HG03460 (cell line): ENCODE measurements around the gene PTPN20.

Experiments used
- ATAC-seq: cut with Tn5 transposase; IDR thresholded peaks from one replicate; pipeline ENCODE4 v1.9.1; 2021; ENCODE audit not compliant: unreplicated experiment

The PTPN20 gene

DNA sequence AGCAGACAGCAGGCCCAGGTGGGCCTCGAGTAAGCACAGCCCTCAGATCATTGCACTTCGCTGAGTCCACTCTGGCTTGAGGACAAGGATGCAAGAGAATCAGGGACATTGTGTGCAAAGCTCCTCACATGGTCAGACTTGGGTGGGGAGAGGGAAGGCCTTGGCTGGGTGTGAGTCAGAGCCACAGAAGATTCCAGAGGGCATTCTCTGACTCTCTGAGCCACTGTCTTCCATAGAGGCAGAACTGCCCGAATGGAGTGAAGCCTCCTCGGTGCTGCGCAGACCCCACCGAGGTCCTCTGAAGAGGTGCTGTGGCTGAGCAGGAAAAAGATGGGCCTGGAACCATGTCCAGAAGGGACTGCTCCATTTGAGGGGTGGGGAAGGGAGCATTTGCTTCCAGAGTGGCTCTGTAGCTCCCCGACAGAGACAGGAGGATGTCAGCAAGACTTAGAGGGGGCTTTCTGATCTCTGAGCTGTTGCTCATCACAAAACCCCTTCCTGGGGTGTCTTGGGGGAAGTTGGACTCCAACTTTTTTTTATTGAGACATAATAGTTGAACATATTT lies 120.8 kb downstream of the PTPN20 start:
- ATAC-seq = no peak

DNA sequence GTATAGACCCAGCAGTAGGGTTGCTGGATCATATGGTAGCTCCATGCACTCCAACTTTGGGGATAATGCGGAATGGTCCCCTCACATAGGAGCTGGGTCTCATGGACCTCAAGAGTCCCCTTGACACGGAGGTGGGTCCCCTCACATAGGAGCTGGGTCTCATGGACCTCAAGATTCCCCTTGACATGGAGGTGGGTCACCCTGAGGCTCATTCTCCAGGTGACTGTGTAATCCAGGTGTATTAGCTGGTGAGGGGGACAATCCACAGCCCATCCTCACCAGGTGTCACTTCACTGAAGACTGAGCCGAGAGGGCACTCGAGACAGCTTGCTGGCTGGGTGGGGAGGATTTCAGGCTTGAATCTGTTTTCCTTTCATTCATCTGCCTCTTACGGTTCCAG lies 121.9 kb downstream of the PTPN20 start:
- no peak for ATAC-seq

- ATAC-seq = no peak
Measured at GRCh38 chr10:47033541-47034270, 122.5 kb downstream of the PTPN20 start.

DNA sequence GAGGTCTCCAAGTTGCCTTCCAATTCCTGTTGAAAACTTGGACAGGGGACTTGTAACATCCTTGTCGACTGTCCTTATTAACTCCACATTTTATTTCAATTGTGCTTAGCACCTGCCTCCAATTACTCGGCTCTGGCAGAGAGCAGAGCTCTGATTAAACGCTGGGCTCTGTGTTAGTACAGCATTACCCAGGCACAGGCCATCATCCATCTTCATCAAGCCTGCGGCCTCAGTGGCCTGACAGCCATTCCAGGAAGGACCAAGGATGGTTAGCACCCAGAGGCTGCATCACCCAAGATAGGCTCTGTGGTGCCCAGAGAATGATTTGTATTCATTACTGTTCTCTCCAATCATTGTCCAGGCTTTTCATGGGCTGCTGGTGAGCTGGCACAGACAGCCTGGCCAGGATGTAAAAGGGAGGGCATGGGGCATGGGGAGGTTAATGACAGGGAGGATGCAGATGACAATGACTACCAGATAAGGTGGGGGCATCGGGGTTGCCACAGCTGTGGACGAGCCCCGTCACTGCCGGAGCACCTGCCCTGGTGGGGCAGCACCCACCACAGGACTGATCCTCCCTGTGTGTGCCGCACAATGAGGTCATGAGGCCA lies 123.3 kb downstream of the PTPN20 start:
- ATAC-seq = no peak

DNA sequence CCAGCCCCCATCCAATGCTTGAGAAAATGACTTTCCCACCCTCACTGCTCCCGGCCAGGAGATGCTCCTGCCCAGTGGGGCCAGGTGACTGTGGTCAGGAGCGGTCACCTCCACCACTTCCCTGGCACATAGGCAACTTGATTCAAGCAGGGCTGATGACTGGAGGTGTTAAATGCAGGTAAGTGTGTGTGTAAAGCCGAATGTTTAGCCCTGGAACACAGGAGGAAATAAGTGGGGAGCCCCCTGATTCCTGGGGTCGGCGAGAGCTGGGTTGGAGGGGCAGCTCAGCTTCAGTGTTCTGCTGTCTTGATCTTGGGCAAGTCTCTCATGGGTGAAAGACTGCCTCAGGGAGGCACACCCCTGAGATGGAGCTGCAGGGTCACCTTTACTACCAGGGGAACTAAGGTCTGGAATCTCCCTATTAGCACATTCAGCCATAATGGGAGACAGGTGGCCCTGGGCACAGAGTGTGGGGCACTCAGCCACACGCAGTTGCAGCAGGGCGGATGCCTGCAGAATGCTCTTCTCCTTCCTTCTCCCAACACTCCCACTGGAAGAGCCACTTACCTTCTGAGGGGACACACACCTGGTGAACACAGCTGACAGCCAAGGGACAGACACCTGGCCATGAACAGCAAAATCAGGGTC lies 124.1 kb downstream of the PTPN20 start:
- ATAC-seq = no peak

DNA sequence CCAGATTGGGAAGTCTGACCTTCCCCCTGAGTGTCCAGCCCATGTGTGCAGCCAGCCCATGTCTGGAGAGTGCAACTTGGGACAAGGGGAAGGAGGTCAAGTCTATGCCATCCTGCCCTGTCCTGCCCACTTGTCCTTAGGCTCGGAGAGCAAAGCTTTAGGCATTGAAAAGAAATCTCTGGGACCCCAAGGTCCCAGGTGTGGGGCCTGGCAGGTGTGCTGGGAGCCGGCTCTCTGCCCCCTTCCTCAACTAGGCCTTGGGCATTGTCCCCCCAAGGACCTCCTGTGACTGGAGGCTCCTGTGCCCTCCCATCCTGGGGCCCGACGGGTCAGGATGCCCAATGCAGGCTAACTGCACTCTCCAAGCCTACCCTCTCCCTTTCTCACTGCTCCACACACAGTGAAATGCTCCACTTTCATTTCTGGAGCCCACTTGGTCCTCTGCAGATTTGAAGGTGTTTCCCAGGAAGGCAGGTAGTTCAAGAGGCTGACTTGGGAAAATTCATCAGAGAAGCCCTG lies 124.7 kb downstream of the PTPN20 start:
- no peak for ATAC-seq

DNA sequence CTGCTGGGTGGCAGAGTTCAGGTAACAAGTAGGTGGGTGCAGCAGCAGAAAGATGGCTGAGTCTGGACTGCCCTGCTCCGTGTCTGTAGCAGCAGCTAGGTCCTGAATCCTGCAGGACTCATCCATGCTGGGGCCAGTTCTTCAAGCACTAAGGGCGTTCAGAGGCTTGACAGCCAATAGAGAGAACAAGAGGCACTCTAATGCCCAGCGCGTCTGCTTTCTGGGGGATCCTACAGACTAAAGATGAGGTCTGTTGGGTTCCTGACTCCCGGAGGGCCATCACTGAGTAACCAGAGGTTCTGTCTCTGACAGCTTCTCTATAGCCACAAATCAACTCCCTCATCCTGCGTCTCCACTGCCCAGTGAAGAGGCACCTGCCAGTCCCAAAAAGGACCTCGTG lies 125.5 kb downstream of the PTPN20 start:
- ATAC-seq = no peak

DNA sequence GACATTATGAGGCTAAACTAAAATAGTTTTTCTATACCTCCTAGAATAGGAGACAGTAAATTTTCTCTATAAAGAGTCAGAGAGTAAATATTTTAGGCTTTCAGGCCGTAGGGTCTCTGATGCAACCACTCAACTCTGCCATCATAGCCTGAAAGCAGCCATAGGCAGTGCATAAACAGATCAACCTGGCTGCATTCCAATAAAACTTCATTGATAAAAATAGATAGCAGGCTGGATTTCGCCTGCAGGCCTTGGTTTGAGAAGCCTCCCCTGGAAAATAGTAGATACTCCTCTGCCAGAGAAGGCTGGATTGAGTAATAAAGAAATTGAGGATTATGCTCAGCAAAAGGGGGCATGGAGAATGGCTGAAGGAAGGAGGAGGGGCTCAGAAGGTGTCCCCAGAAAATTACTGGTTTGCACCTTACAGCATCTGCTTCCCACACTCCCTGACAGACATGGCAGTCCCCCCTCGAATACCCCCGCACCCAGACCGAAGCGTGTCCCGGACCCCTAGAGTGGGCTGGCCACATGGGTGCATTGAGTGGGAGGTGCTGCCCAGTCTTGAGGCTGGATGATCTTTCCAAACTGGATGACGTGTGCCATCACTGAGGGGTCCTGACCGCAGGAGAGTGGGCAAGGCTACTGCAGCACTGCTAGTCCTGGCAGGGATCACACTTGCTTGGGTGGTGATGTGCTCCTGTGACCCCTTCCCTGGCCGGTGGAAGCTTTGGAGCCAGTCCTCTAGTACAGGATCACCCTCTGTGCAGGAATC lies 126.6 kb downstream of the PTPN20 start:
- no peak for ATAC-seq

- no peak for ATAC-seq
Measured at GRCh38 chr10:47038881-47039561, 127.8 kb downstream of the PTPN20 start.

DNA sequence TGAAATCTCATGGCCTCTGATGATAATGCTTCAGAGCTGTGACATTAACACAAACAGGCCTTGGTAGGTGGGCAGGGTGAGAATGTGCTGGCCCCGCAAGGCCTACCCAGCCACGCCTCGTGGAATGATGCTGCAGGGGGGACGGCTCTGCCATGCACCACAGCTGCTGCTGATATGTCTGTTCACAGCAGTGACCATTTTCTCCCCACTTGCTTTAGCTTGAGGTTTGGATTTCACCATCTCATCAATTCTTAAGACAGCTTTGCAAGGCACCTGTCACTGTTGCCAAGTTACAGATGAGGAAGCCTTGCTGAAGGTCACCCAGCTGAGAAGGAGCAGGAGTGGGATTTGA lies 128.3 kb downstream of the PTPN20 start:
- no peak for ATAC-seq

DNA sequence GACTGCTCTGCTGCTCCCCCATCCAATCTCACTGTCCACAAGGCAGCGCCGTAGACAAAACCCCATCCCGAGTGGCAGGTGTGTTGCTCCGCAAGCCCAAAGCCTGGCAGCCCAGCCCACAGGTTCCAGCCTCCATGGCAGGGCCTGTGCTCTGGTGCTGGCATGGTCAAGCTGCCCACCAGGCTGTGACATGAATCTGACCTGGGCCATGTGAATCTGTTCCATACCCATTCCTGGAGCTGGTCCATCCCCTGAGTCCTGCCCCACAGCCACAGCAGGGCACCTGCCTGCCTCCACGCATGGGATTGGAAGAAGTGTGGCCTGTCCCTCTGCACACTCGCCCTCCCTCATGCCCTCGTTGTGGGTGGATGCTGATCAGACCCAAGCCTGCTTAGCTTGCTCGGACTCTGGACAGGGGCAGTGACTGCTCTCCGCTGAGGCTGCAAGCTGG lies 128.8 kb downstream of the PTPN20 start:
- no peak for ATAC-seq

GRCh38 chr10:47040681-47041080 lies 129.5 kb downstream of the PTPN20 start:
- ATAC-seq = no peak

DNA sequence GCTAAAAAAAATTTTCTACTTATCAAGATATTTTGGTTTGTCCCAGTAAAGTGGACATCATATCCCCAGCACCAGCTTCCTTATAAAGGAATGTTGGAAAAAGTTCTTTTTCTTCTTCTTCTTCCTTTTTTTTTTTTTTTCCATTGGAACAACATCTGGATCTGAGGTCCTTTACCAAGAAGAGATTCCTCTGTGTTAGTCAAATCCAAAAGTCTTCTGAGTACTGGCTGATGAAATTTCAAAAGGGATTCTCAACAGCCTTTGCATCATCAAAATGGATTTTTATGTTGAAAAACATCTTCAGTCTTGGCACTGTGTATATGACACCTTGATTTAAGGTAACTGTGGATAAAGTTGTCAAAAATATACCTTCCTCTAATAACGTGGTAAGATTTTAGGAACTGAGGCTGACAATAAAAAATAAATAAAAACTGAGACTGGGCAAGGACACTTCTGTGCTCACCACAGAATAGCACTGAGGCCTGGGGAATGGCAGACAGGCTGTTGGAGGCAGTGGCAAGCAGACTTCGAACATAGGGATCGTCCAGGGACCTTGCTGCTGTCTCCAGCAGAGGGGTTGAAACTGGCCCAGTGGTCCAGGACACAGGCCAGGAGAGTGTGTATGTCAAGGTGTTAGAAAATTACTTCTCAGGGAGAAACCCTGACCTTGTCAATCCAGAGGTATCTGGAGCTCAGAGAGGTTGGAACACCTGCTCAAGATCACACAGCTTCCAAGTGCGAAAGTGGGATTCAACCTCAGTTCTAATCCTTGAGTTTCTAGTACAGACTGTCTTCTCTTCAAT lies 130.4 kb downstream of the PTPN20 start:
- no peak for ATAC-seq

GRCh38 chr10:47042199-47042473 lies 130.9 kb downstream of the PTPN20 start:
- ATAC-seq = no peak

DNA sequence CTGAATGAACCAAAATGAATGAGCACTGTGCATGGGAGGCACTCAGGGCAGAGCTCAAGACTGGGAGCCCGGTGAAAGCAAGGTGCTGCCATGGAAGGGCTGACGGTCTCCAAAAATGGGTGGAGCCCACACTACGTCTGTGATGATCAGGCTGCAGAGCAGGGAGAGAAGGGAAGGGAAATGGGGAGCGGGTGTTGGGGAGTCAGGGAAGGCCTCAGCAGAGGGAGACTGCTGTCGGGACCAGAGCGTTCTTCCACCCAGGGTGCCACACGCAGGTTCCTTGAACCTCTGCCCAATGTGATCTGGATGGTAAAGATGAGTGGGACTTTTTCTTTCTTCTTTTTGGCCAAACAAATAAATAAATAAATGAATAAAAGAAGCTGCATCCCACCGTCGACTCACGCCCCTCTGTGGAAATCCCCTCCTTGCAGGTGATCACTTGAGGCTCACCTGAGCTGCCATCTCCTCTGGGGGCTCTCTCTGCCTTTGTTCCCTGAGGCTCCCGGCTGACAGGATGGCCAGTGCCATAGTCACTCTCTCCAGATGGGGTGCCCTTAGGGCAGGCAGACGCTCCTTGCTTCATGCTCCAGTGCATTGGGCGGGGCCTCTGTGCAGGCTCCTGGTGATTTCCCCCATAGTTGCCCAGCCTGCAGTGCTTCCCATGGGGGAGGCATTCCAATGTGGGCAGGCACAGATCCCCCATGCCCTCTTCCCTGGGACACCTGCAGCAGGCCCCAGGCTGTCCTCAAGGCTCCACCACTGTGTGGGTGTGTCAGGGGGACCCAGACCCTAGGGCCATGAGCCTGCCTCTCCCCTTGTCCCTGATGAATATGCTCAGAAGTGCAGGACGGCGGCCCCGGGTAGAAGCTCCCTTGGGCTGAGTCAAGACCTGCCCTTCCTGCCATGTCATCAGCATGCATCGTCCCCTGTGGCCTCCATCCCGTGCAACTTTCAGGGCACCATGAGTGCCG lies 131.8 kb downstream of the PTPN20 start:
- no peak for ATAC-seq

GRCh38 chr10:47043928-47044538 lies 132.8 kb downstream of the PTPN20 start:
- ATAC-seq = no peak

DNA sequence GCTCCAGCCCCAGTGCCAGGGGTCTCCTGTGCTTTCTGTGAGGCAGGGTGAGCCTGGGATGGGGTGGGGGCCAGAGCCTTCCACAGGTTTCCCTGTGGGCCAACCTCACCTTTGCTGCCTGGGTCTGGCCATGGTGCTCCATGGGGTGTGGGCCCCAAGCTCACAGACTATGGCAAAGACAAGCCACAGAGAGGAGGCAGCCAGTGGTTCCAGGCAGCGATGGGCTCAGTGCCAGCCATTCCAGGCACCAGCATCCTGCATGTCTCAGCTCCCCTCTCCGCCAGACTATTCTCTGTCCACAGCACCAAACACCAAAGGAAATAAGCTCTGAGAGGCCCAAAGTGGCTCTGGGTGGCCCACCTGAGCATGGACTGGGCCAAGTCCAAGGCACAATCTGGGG lies 133.5 kb downstream of the PTPN20 start:
- ATAC-seq = no peak

DNA sequence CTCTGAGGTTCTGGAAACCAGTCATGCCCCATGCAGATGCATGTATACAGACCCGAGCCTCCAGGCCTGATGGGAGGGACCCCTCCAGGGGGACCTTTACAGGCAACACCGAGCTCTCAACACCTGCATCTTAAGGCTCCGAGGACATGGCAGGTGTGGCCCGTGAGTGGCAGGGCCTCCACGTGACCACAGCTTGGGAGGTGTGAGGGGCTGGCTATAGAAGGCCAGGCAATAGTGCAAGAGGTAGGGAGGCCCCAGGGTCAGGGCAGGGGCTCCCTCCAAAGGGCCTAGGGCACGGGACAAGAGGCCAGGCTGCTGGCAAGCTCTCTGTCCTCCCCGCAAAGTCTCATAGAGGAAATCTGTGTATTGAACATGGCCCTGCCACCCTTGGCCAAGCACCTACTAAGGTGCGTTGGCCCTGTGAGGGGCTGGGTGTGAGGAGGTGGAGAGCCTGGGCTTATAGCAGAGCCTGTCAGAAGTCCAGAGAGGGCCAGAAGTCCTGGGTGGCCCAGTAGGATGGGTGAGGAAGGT lies 134.2 kb downstream of the PTPN20 start:
- no peak for ATAC-seq
